Thyroid gland (tissue), 4 donors: ENCODE measurements around the gene TCERG1L. TPM values are rescaled to one million over a fixed set of nuclear protein-coding genes. Genes with fewer than 3 reads are reported as not detected.

Experiments
- DNase-seq, 2 donors: peaks; one replicate each; pipeline ENCODE4 v3.0.0-alpha.2; 2019
- H3K27ac ChIP-seq, 3 donors: fragments of 200-600 bp; sonication (generic); 1 replicate in 2 of 3; 2 replicates in 1 of 3; pipeline ENCODE4 v1.5.1; 2016 to 2019; ENCODE audit warnings: mild to moderate bottlenecking in 1 of 3, moderate library complexity in 1 of 3
- H3K27me3 ChIP-seq: fragments of 200-600 bp; sonication (generic); one replicate; pipeline ENCODE4 v1.5.1; 2019
- H3K36me3 ChIP-seq, 2 donors: fragments of 200-600 bp; sonication (generic); one replicate each; pipeline ENCODE4 v1.5.1; 2016 to 2019
- H3K4me1 ChIP-seq, 2 donors: fragments of 200-600 bp; sonication (generic); one replicate each; pipeline ENCODE4 v1.5.1; 2017 to 2019
- H3K4me3 ChIP-seq, 3 donors: fragments of 200-600 bp; sonication (generic); replicated peaks in 1 of 3; 1 replicate in 2 of 3; 2 replicates in 1 of 3; pipeline ENCODE4 v1.5.1; 2016; ENCODE audit warnings: mild to moderate bottlenecking in 1 of 3
- H3K9me3 ChIP-seq: fragments of 200-600 bp; sonication (generic); one replicate; pipeline ENCODE4 v1.5.1; 2017
- CTCF ChIP-seq, 6 experiments: fragments of 200-600 bp in 3 of 6; fragments of 450-650 bp in 3 of 6; sonication (generic) in 3 of 6; IDR thresholded peaks; one replicate each; pipeline ENCODE4 v1.5.1; 2016 to 2019; ENCODE audit warnings: antibody characterized with exemption in 6 of 6, mild to moderate bottlenecking in 2 of 6, inconsistent platforms in 1 of 6, moderate library complexity in 1 of 6
- POLR2A ChIP-seq, 2 donors: fragments of 450-650 bp; IDR thresholded peaks; one replicate each; pipeline ENCODE4 v1.6.1; 2017; ENCODE audit warnings: antibody characterized with exemption in 2 of 2, mild to moderate bottlenecking in 2 of 2, moderate library complexity in 1 of 2
- WGBS, 2 donors: methylation state at CpG; one replicate each; pipeline ENCODE4 v1.1.5; 2017; 5-methylcytosine and 5-hydroxymethylcytosine counted together
- intact Hi-C: fragments of 100-400 bp; cut with DNase I; formaldehyde crosslinking; loops from one replicate; pipeline ENCODE4 v1.15.1; 2023
- total RNA-seq, 4 donors: library from RNA; depleted of rRNA; stranded (reverse); fragments of >200 nt; gene quantifications; one replicate each; pipeline ENCODE4 v1.2.3, GENCODE V29; 2016

TCERG1L gene
- total RNA-seq, 4 donors from 2014 or later = 4.3 to 23.6 (median 8.2) TPM

GRCh38 chr10:131119626-131120355 is 191.7 kb downstream of the TCERG1L start:
- no peak for DNase-seq
- TF ChIP-seq POLR2A (IDR thresholded peaks at IDR 0.05) = no peak
- TF ChIP-seq CTCF (IDR thresholded peaks at IDR 0.05) = no peak
- WGBS, 2 donors = 79 to 84% methylated on average over 17 of the region's 17 CpGs

GRCh38 chr10:131117416-131118212 is 193.9 kb downstream of the TCERG1L start:
- DNase-seq = no peak
- Histone ChIP-seq H3K4me3 (no peak overlapping the region), H3K27me3 (no peaks in the 10 kb centered on the region), H3K36me3 (no peaks in the 10 kb centered on the region), H3K27ac (no peak overlapping the region), H3K4me1 (no peaks in the 10 kb centered on the region), H3K9me3 (no peaks in the 10 kb centered on the region)
- TF ChIP-seq POLR2A (IDR thresholded peaks at IDR 0.05) (no peak), CTCF (IDR thresholded peaks at IDR 0.05) (no peak)
- intact Hi-C loops = no loop called here
- WGBS, 2 donors = 93 to 95% methylated on average over 16 to 21 of the region's 21 CpGs

More at GRCh38 chr10:131119626-131120355, 191.7 kb downstream of the TCERG1L start:
- H3K36me3 ChIP-seq = no peaks in the 10 kb centered on the region
- H3K4me3 ChIP-seq = no peak overlapping the region
- no peak overlapping the region for H3K27ac ChIP-seq
- H3K4me1 ChIP-seq = no peaks in the 10 kb centered on the region
- no peaks in the 10 kb centered on the region for H3K27me3 ChIP-seq
- H3K9me3 ChIP-seq = no peaks in the 10 kb centered on the region
- intact Hi-C loops = no loop called here

- no peaks in the 10 kb centered on the region for H3K27me3 ChIP-seq
- no peak overlapping the region for H3K27ac ChIP-seq
- DNase-seq = no peak
- WGBS, 2 donors = 88 to 94% methylated on average over 7 to 9 of the region's 9 CpGs
- H3K4me3 ChIP-seq = no peak overlapping the region
- intact Hi-C loops = no loop called here
- no peaks in the 10 kb centered on the region for H3K4me1 ChIP-seq
- no peaks in the 10 kb centered on the region for H3K36me3 ChIP-seq
- H3K9me3 ChIP-seq = no peaks in the 10 kb centered on the region
- no peak for TF ChIP-seq CTCF (IDR thresholded peaks at IDR 0.05)
- TF ChIP-seq POLR2A (IDR thresholded peaks at IDR 0.05) = no peak
Measured at GRCh38 chr10:131116991-131117375, 194.5 kb downstream of the TCERG1L start.

GRCh38 chr10:131116216-131116990 is 195.1 kb downstream of the TCERG1L start:
- no peak overlapping the region for H3K27ac ChIP-seq
- intact Hi-C loops = no loop called here
- H3K4me1 ChIP-seq = no peaks in the 10 kb centered on the region
- H3K36me3 ChIP-seq = no peaks in the 10 kb centered on the region
- TF ChIP-seq POLR2A (IDR thresholded peaks at IDR 0.05) (no peak), CTCF (IDR thresholded peaks at IDR 0.05) (no peak)
- 85 to 90% methylated on average over 15 to 23 of the region's 24 CpGs for WGBS, 2 donors
- DNase-seq = no peak
- H3K9me3 ChIP-seq = no peaks in the 10 kb centered on the region
- H3K4me3 ChIP-seq = no peak overlapping the region
- no peaks in the 10 kb centered on the region for H3K27me3 ChIP-seq
